Measurements from ENCODE around the gene CBX1. TPM values are rescaled to one million over a fixed set of nuclear protein-coding genes. Genes with fewer than 3 reads are reported as not detected.

The CBX1 gene
- total and polyA plus RNA-seq, 10 of the 15 experiments (the other 5 are each of a cell fraction or from before 2014, with no cell fraction given) = 11.8 to 99.2 (median 43.5) TPM

- intact Hi-C loops (cut with micrococcal nuclease; ENCODE audit: unreplicated experiment) = no loop called here
- peaks cover 9% of the 10 kb centered on the region for H3K4me1 ChIP-seq (ENCODE audit: control insufficient read depth, insufficient read depth, low read length)
- SMC1A ChIA-PET (ENCODE audit: uncharacterized antibody, unreplicated experiment) = no interaction called here
- H3K36me3 ChIP-seq (ENCODE audit: control insufficient read depth in 2 of 2, insufficient read depth in 2 of 2, low read length in 1 of 2) = no peaks in the 10 kb centered on the region
- POLR2A ChIA-PET = interaction anchor here (1.9 kb wide), 1 partner anchor 10 kb away, joined by 9 read pairs; the partner anchor contains the start of gene NFE2L1
- DNase-seq (ENCODE audit: low read depth, low spot score) = no peak
- H3K9ac ChIP-seq (ENCODE audit: control insufficient read depth, insufficient read depth, low read length) = no peak overlapping the region
- CTCF ChIA-PET = interaction anchor here (0.6 to 5.6 kb wide), 5 partner anchors 10 to 362 kb away, joined by 3 to 77 read pairs (median 4); partner anchors contain the start of gene NFE2L1
- H2AFZ ChIP-seq (ENCODE audit: control insufficient read depth, low read depth, low read length) = peak overlapping the region; percentile 74
- H3K27ac ChIP-seq (ENCODE audit: control insufficient read depth, insufficient read depth) = no peak overlapping the region
- peak; percentile 7 for FAIRE-seq
- in situ Hi-C loops (cut with MboI) = no loop called here
- WGBS (ENCODE audit: insufficient coverage, insufficient replicate concordance, low lambda C conversion rate, missing lambda C conversion rate) = 28% methylated on average over 6 of the region's 19 CpGs
- RAD21 ChIA-PET (ENCODE audit: unreplicated experiment) = interaction anchor here (2.6 to 5.0 kb wide), 2 partner anchors 11 to 12 kb away, joined by 13 to 35 read pairs; partner anchors contain the start of gene NFE2L1
- no TSS peak for BruUV-seq (replicated peaks)
- ATAC-seq = peak; percentile 11; the same call in 2 of the 3 replicates
- peak overlapping the region; percentile 47; the same call in 1 of the 2 replicates for H3K4me3 ChIP-seq
- H3K27me3 ChIP-seq (replicated peaks in 1 of 2; ENCODE audit: control insufficient read depth in 2 of 2, insufficient read depth in 2 of 2, low read length in 1 of 2) = peaks cover 2 to 4% of the 10 kb centered on the region in 2 experiments; a peak in 3 of 4 replicates
- H3K79me2 ChIP-seq (ENCODE audit: control insufficient read depth, insufficient read depth, low read length) = no peaks in the 10 kb centered on the region
- H3K4me2 ChIP-seq (ENCODE audit: control insufficient read depth, insufficient read depth) = peak overlapping the region; percentile 82
- H3K9me3 ChIP-seq (replicated peaks; ENCODE audit: control insufficient read depth, insufficient read depth, low read length) = no peaks in the 10 kb centered on the region
- TF ChIP-seq POLR2AphosphoS2 (IDR thresholded peaks at IDR 0.05; ENCODE audit: low read depth, low read length) = no peak
- peak; percentile 47; the same call in 1 of the 2 replicates for TF ChIP-seq HDGF (IDR thresholded peaks at IDR 0.05)
- H4K20me1 ChIP-seq (ENCODE audit: control insufficient read depth, insufficient read depth) = no peaks in the 10 kb centered on the region
These were observed 63.4 kb downstream of the CBX1 start for GRCh38 chr17:48037838-48038323.

GRCh38 chr17:48037036-48037837 lies 64.0 kb downstream of the CBX1 start, which contains the start of gene COPZ2:
TSS of gene COPZ2 (minus strand) at chr17:48037797. CDS start at chr17:48037777, 20 bp downstream.
- no peaks in the 10 kb centered on the region for H3K36me3 ChIP-seq (ENCODE audit: control insufficient read depth in 2 of 2, insufficient read depth in 2 of 2, low read length in 1 of 2)
- no peak within 1 kb of the TSS for H3K27ac ChIP-seq (ENCODE audit: control insufficient read depth, insufficient read depth)
- peak within 1 kb of the TSS; percentile 77 for H2AFZ ChIP-seq (ENCODE audit: control insufficient read depth, low read depth, low read length)
- WGBS (ENCODE audit: insufficient coverage, insufficient replicate concordance, low lambda C conversion rate, missing lambda C conversion rate) = 6% methylated on average over 31 of the region's 73 CpGs
- peak; percentile 66 for FAIRE-seq
- peaks cover 9% of the 10 kb centered on the region for H3K4me1 ChIP-seq (ENCODE audit: control insufficient read depth, insufficient read depth, low read length)
- intact Hi-C loops (cut with micrococcal nuclease; ENCODE audit: unreplicated experiment) = no loop called here
- ATAC-seq = peak; percentile 93
- peak within 1 kb of the TSS; percentile 100 for H3K4me2 ChIP-seq (ENCODE audit: control insufficient read depth, insufficient read depth)
- no peaks in the 10 kb centered on the region for H3K79me2 ChIP-seq (ENCODE audit: control insufficient read depth, insufficient read depth, low read length)
- no peaks in the 10 kb centered on the region for H3K9me3 ChIP-seq (replicated peaks; ENCODE audit: control insufficient read depth, insufficient read depth, low read length)
- DNase-seq (ENCODE audit: low read depth, low spot score) = no peak
- H3K27me3 ChIP-seq (replicated peaks in 1 of 2; ENCODE audit: control insufficient read depth in 2 of 2, insufficient read depth in 2 of 2, low read length in 1 of 2) = peaks cover 3 to 4% of the 10 kb centered on the region in 2 experiments; a peak in 3 of 4 replicates
- POLR2A ChIA-PET = interaction anchor here (0.7 to 1.8 kb wide), 3 partner anchors 10 to 15 kb away, joined by 3 to 7 read pairs (median 5); no protein-coding TSS in a partner anchor
- H3K9ac ChIP-seq (ENCODE audit: control insufficient read depth, insufficient read depth, low read length) = peak within 1 kb of the TSS; percentile 46; the same call in 1 of the 2 replicates
- RAD21 ChIA-PET (ENCODE audit: unreplicated experiment) = interaction anchor here (2.6 to 5.0 kb wide), 2 partner anchors 11 kb away, joined by 13 to 35 read pairs; partner anchors contain the start of gene NFE2L1
- no peaks in the 10 kb centered on the region for H4K20me1 ChIP-seq (ENCODE audit: control insufficient read depth, insufficient read depth)
- in situ Hi-C loops (cut with MboI) = no loop called here
- no TSS peak for BruUV-seq (replicated peaks)
- H3K4me3 ChIP-seq = peak within 1 kb of the TSS; percentile 73
- SMC1A ChIA-PET (ENCODE audit: uncharacterized antibody, unreplicated experiment) = interaction anchor here (1.0 to 3.3 kb wide), 7 partner anchors 7 to 271 kb away, joined by 3 to 20 read pairs (median 7); partner anchors contain the start of gene NFE2L1
- CTCF ChIA-PET = interaction anchor here (0.8 to 5.6 kb wide), 13 partner anchors 11 to 154 kb away, joined by 3 to 77 read pairs (median 5); partner anchors contain the start of genes CDK5RAP3 and NFE2L1
- TF ChIP-seq SIX5 (IDR thresholded peaks at IDR 0.05; ENCODE audit: low read depth, low read length, severe bottlenecking) (no peak), RAD21 (IDR thresholded peaks at IDR 0.05; ENCODE audit: insufficient read depth, low read depth, low read length) (peak; percentile 20; the same call in 1 of the 2 replicates)
- TF ChIP-seq, protein P1, sequence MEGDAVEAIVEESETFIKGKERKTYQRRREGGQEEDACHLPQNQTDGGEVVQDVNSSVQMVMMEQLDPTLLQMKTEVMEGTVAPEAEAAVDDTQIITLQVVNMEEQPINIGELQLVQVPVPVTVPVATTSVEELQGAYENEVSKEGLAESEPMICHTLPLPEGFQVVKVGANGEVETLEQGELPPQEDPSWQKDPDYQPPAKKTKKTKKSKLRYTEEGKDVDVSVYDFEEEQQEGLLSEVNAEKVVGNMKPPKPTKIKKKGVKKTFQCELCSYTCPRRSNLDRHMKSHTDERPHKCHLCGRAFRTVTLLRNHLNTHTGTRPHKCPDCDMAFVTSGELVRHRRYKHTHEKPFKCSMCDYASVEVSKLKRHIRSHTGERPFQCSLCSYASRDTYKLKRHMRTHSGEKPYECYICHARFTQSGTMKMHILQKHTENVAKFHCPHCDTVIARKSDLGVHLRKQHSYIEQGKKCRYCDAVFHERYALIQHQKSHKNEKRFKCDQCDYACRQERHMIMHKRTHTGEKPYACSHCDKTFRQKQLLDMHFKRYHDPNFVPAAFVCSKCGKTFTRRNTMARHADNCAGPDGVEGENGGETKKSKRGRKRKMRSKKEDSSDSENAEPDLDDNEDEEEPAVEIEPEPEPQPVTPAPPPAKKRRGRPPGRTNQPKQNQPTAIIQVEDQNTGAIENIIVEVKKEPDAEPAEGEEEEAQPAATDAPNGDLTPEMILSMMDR (IDR thresholded peaks at IDR 0.05 in 2 of 3, conservative IDR thresholded peaks at IDR 0.05 in 1 of 3; ENCODE audit: control insufficient read depth in 2 of 3, extremely low read depth in 1 of 3, insufficient read depth in 1 of 3, low read depth in 3 of 3, low read length in 3 of 3) = peak; percentile 67 to 91 (median 73)
- TF ChIP-seq, protein P2, sequence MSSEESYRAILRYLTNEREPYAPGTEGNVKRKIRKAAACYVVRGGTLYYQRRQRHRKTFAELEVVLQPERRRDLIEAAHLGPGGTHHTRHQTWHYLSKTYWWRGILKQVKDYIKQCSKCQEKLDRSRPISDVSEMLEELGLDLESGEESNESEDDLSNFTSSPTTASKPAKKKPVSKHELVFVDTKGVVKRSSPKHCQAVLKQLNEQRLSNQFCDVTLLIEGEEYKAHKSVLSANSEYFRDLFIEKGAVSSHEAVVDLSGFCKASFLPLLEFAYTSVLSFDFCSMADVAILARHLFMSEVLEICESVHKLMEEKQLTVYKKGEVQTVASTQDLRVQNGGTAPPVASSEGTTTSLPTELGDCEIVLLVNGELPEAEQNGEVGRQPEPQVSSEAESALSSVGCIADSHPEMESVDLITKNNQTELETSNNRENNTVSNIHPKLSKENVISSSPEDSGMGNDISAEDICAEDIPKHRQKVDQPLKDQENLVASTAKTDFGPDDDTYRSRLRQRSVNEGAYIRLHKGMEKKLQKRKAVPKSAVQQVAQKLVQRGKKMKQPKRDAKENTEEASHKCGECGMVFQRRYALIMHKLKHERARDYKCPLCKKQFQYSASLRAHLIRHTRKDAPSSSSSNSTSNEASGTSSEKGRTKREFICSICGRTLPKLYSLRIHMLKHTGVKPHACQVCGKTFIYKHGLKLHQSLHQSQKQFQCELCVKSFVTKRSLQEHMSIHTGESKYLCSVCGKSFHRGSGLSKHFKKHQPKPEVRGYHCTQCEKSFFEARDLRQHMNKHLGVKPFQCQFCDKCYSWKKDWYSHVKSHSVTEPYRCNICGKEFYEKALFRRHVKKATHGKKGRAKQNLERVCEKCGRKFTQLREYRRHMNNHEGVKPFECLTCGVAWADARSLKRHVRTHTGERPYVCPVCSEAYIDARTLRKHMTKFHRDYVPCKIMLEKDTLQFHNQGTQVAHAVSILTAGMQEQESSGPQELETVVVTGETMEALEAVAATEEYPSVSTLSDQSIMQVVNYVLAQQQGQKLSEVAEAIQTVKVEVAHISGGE (CRISPR knock-in tag; IDR thresholded peaks at IDR 0.05) = no peak
